ENCODE measurements around the gene MDM4.

The MDM4 gene

GRCh38 chr1:204506201-204506968 is 9.8 kb upstream of the MDM4 start:
- TF ChIP-seq REST (IDR thresholded peaks at IDR 0.05; ENCODE audit: insufficient read depth in 1 of 2, low read depth in 2 of 2, low read length in 2 of 2) (0 out of 4 replicates have a peak, but pooled peaks of 1 of the 2 experiments have one; percentile 12), TAF1 (IDR thresholded peaks at IDR 0.05; ENCODE audit: borderline replicate concordance, insufficient read depth, low read length) (no peak)

GRCh38 chr1:204506969-204507316 is 9.3 kb upstream of the MDM4 start:
- TF ChIP-seq FOXP2 (optimal IDR thresholded peaks at IDR 0.05; ENCODE audit: borderline replicate concordance, extremely low read depth, extremely low read length, insufficient read depth) (no peak), POLR2AphosphoS5 (IDR thresholded peaks at IDR 0.05; ENCODE audit: low read depth, low read length) (no peak), SIN3A (IDR thresholded peaks at IDR 0.05; ENCODE audit: borderline replicate concordance, insufficient read depth, low read length) (no peak), TAF1 (IDR thresholded peaks at IDR 0.05; ENCODE audit: borderline replicate concordance, insufficient read depth, low read length) (no peak), REST (IDR thresholded peaks at IDR 0.05; ENCODE audit: insufficient read depth in 1 of 2, low read depth in 2 of 2, low read length in 2 of 2) (0 out of 4 replicates have a peak, but pooled peaks of 1 of the 2 experiments have one; percentile 29)

- TF ChIP-seq TAF1 (IDR thresholded peaks at IDR 0.05; ENCODE audit: borderline replicate concordance, insufficient read depth, low read length) = no peak
- TF ChIP-seq POLR2AphosphoS5 (IDR thresholded peaks at IDR 0.05; ENCODE audit: low read depth, low read length) = peak; percentile 42; the same call in 1 of the 2 replicates
These were observed 8.7 kb upstream of the MDM4 start for GRCh38 chr1:204507317-204508105.

- TF ChIP-seq POLR2AphosphoS5 (IDR thresholded peaks at IDR 0.05; ENCODE audit: low read depth, low read length) (no peak), FOXP2 (optimal IDR thresholded peaks at IDR 0.05; ENCODE audit: borderline replicate concordance, extremely low read depth, extremely low read length, insufficient read depth) (no peak), SIN3A (IDR thresholded peaks at IDR 0.05; ENCODE audit: borderline replicate concordance, insufficient read depth, low read length) (no peak), REST (IDR thresholded peaks at IDR 0.05; ENCODE audit: insufficient read depth in 1 of 2, low read depth in 2 of 2, low read length in 2 of 2) (no peak), TAF1 (IDR thresholded peaks at IDR 0.05; ENCODE audit: borderline replicate concordance, insufficient read depth, low read length) (no peak)
These were observed 7.0 kb upstream of the MDM4 start for GRCh38 chr1:204509186-204509635.

GRCh38 chr1:204511366-204511765 is 4.8 kb upstream of the MDM4 start:
- TF ChIP-seq SIN3A (IDR thresholded peaks at IDR 0.05; ENCODE audit: borderline replicate concordance, insufficient read depth, low read length) = no peak
- TF ChIP-seq TAF1 (IDR thresholded peaks at IDR 0.05; ENCODE audit: borderline replicate concordance, insufficient read depth, low read length) = no peak
- TF ChIP-seq POLR2AphosphoS5 (IDR thresholded peaks at IDR 0.05; ENCODE audit: low read depth, low read length) = no peak
- TF ChIP-seq FOXP2 (optimal IDR thresholded peaks at IDR 0.05; ENCODE audit: borderline replicate concordance, extremely low read depth, extremely low read length, insufficient read depth) = no peak
- TF ChIP-seq REST (IDR thresholded peaks at IDR 0.05; ENCODE audit: insufficient read depth in 1 of 2, low read depth in 2 of 2, low read length in 2 of 2) = no peak
